Germinal center (tissue), 1 donor: ENCODE measurements around the gene MDFIC.

ENCODE experiments used
- DNase-seq: peaks from one replicate; pipeline ENCODE4 v3.0.0; 2012; ENCODE audit warnings: mixed read lengths, low spot score

Gene MDFIC

DNA sequence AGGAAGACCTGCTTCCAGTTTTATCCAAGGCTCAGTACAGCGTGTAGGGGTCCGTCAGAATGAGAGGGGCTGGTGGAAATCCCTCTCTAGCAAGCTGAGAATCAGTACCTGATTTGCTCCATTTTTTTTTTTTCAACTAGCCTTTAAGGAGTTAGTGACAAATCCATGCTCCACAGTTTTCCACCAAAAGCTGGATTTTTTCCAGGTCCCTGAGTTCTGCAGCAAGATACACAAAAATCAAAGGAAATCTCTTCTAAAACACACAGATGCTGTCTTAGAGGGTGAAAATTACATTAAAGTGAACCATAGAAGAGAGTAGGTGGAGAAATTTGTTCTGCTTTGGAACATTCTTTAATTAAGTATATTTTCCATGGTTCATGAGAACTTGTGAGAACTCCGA lies 30.4 kb downstream of the MDFIC start:
- DNase-seq: no peak

- DNase-seq: no peak
Measured at GRCh38 chr7:114953724-114954123, 31.8 kb downstream of the MDFIC start.

GRCh38 chr7:114956702-114957101 lies 34.8 kb downstream of the MDFIC start:
- DNase-seq: no peak

DNA sequence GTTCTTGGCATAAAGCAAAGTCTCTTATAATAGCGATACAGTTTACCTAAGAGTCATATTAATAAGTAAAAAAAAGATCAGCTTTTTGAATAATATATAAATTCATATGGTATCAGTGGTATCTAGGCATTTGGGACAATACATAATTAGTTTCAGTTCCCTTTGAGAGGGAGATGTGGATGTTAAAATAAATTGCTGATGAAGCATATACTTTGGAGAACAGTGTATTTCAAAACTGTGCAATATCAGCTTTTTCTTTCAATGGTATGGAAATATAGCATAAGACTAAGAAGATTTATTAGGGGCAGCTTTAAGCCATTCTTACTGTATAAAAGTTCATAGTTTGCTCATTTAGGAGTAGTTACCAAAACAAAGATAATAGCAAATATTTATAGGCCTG lies 35.5 kb downstream of the MDFIC start:
- no peak for DNase-seq

- no peak for DNase-seq
Measured at GRCh38 chr7:114959931-114960330, 38.0 kb downstream of the MDFIC start.

- DNase-seq: no peak
Measured at GRCh38 chr7:114962441-114962840, 40.5 kb downstream of the MDFIC start.

GRCh38 chr7:114966156-114966555 lies 44.3 kb downstream of the MDFIC start:
- no peak for DNase-seq

GRCh38 chr7:114969096-114969495 lies 47.2 kb downstream of the MDFIC start:
- DNase-seq: no peak

GRCh38 chr7:114970308-114970707 lies 48.4 kb downstream of the MDFIC start:
- DNase-seq: no peak

DNA sequence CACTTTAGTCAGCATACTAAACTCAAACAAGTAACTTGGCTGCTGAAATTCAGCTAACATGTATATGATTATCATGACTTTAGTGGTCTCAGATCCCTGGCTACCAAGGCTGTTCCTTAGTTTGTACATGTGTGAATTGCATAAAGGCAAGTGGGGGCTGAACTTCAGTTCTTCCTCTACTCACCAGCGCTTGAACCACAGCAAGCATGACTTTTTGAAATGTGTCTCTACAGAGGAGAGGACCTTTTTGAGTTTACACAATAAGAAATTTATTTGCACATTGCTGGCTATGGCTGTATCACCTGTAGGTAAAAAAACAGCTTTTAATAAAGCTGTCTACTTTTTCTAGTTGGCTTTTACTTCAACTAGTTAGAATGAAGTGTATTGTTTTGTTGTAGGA lies 48.8 kb downstream of the MDFIC start:
- no peak for DNase-seq

DNA sequence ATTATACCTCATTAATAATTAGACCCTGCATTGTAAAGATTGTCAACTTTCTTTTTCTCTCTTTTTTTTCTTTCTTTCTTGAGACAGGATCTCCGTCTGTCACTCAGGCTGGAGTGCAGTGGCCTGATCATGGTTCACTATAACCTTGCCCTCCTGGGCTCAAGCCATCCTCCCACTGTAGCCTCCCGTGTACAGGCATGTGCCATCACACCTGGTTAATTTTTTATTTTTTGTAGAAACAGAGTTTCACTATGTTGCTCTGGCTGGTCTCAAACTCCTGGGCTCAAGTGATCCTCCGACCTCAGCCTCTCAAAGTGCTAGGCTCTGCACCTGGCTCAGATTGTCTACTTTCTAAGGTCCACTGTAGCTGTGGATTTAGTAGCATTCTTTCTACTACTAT lies 50.7 kb downstream of the MDFIC start:
- no peak for DNase-seq

- DNase-seq: no peak
Measured at GRCh38 chr7:114973147-114973546, 51.3 kb downstream of the MDFIC start.

- DNase-seq: no peak
Measured at GRCh38 chr7:114975401-114975800, 53.5 kb downstream of the MDFIC start.

DNA sequence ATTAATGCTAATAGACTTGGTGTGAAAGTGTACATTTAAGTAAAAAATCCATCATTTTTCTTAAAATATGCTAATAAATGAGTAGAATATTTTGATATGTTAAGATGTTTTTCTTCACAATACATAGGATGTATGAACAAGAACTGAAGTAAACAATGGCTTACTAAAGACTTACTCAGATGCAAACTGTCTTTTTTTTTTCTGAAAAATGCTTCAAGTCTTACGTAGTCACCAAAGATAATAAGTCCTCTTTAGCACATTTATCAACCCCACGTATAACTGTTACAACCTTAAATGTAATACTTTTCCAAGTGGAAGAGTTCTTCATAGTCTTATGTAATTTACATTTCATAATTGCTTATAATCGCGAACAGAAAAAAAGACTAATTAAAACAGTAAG lies 54.8 kb downstream of the MDFIC start:
- DNase-seq: no peak

GRCh38 chr7:114977277-114977676 lies 55.4 kb downstream of the MDFIC start:
- no peak for DNase-seq

DNA sequence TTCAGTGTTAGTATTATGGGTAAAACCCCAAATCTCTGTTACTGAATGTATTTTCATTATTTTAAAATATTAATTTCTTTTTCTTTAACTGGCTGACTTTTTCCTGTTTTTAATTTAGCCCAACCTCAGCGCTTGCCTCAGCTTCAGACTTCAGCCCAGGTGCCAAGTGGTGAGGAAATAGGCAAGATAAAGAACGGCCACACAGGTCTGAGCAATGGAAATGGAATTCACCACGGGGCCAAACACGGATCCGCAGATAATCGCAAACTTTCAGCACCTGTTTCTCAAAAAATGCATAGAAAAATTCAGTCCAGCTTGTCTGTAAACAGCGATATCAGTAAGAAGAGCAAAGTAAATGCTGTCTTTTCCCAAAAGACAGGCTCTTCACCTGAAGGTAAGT lies 57.5 kb downstream of the MDFIC start:
- no peak for DNase-seq

DNA sequence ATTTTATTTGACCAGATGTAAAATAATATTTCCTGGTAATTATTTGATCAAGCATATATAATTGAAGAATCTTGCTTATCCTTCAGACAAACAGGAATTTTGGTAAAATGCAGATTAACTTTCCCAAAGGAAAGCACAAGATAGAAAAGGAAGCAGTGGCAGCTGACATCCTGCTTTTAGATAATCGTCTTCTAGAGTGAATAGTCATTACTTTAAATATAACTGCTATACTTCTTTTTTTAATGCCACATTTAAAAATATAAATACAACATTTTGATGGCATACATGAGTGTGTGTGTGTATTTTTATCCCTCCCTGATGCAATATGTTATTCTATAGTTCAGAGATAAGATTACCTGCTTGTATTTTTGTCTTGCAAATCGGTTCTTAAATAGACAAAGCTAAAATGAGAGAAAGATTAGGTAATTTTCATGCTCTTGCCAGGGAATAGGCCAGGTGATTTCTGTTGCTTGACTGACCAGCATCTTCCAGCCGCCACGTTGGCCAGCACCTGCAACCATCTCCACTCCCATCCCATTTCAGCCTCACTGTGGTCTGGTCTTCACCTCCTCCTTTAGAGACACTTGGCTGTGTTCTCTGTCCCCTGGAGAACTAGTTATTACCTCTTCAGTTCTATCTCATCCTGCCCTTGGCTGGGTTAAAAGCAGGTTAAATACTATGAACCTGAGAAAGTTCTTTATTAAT lies 58.1 kb downstream of the MDFIC start:
- DNase-seq: peak; percentile 21

- no peak for DNase-seq
Measured at GRCh38 chr7:114981323-114981722, 59.4 kb downstream of the MDFIC start.

DNA sequence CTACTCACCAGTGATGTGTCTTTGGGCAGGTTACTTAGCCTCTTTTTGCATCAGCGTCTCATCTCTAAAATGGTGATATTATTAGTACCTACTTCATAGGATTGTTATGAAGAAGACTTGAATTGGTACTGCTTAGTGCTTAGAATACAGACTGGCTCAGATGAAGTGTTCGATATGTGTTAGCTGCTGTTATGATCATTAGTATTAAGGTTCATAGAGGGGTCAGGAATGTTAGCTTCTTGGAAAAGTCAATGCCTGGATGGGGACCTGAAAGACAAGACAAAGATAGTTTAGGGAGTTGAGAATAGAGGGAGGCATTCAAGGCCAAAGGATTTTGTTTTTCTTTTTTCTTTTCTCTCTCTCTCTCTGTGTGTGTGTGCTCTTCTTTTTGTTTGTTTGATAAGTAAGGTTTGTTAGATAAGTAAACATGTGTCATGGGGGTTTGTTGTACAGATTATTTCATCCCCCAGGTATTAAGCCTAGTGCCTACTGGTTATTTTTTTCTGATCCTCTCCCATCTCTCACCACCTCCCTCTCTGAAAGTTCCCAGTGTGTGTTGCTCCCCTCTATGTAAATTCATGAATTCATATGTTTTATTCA lies 63.3 kb downstream of the MDFIC start:
- no peak for DNase-seq

GRCh38 chr7:114986190-114987180 lies 64.6 kb downstream of the MDFIC start:
- DNase-seq: no peak

DNA sequence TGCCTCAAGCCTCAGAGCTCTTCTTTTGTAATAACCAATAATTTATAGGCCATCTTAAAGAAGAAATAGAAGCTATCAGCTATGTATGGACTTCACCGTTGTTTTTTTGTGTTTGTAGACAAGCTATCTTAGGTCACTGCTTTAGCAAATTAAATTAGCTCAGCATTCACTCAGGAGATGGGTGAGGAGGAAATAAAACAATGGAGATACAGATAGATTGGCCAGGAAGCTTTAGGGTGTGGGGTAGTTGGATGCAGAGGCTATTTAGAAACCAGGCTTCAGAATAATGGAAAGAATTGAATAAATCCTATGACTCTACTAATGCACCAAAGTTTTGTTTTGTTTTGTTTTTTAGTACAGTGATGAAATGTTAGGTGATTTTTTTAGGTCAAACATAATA lies 66.1 kb downstream of the MDFIC start:
- DNase-seq: no peak

GRCh38 chr7:114988755-114989375 lies 67.0 kb downstream of the MDFIC start:
- no peak for DNase-seq
